NT2/D1 (cell line): ENCODE data around the gene AP3B2.

Source experiments
- SUZ12 ChIP-seq: IDR thresholded peaks from 2 replicates; pipeline ENCODE4 v1.6.1; 2011; ENCODE audit not compliant: insufficient read length, insufficient read depth; ENCODE audit errors: extremely low read depth
- YY1 ChIP-seq: IDR thresholded peaks from 2 replicates; pipeline ENCODE4 v1.6.1; 2011; ENCODE audit not compliant: insufficient read length, insufficient read depth
- ZNF274 ChIP-seq: IDR thresholded peaks from 2 replicates; pipeline ENCODE4 v1.6.1; 2011; ENCODE audit warnings: mild to moderate bottlenecking, low read depth, low read length

DNA sequence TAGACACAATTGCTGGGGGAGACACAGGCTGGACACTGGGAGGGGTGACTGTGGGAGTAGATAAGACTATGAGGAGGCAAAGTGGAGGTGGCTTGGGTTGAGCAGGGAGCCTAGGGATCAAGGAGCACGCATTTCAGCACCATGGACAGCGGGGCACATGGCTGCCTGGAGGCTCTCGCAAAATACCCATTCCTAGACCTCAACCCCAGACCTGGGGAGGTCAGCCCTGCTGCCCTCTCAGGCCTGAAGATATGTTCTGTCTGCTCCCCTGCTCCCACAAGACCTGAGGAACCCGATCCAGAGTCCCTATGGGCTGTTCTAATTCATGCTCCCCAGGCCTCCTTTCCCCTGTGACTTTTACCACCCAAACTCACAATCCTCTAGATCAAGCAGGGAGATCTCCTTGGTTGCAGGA is 46.5 kb downstream of the AP3B2 start:
- TF ChIP-seq YY1 = peak; percentile 28
- TF ChIP-seq SUZ12 = no peak
- TF ChIP-seq ZNF274 = no peak
